Gastrocnemius medialis (tissue), 4 donors: ENCODE results near the gene EIF2S2. TPM values are rescaled to one million over a fixed set of nuclear protein-coding genes. Genes with fewer than 3 reads are reported as not detected.

ENCODE experiments used
- ATAC-seq, 2 donors: fragments of 150-250 bp; one replicate each; pipeline ENCODE4 v1.9.1; 2016
- DNase-seq, 2 donors: peaks; one replicate each; pipeline ENCODE4 v3.0.0-alpha.2; 2019
- H3K27ac ChIP-seq, 4 donors: fragments of 200-600 bp; sonication (generic); 1 replicate in 1 of 4; 2 replicates in 3 of 4; pipeline ENCODE4 v1.5.1; 2016 to 2018; ENCODE audit warnings: mild to moderate bottlenecking in 2 of 4, moderate library complexity in 1 of 4
- H3K27me3 ChIP-seq, 3 donors: fragments of 200-600 bp; sonication (generic) in 2 of 3; 1 replicate in 1 of 3; 2 replicates in 2 of 3; pipeline versions ENCODE4 v1.5.1 to v1.6.0; 2016 to 2019; ENCODE audit warnings: mild to moderate bottlenecking in 1 of 3, moderate library complexity in 1 of 3
- H3K36me3 ChIP-seq, 2 donors: fragments of 200-600 bp; sonication (generic) in 1 of 2; one replicate each; pipeline ENCODE4 v1.5.1; 2017 to 2018
- H3K4me1 ChIP-seq, 2 donors: fragments of 200-600 bp; sonication (generic) in 1 of 2; one replicate each; pipeline ENCODE4 v1.5.1; 2016 to 2017; ENCODE audit warnings: mild to moderate bottlenecking in 2 of 2
- H3K4me3 ChIP-seq, 4 donors: fragments of 200-600 bp; sonication (generic) in 3 of 4; 1 replicate in 1 of 4; 2 replicates in 3 of 4; pipeline ENCODE4 v1.5.1; 2016 to 2019; ENCODE audit warnings: mild to moderate bottlenecking in 2 of 4
- H3K9me3 ChIP-seq, 3 donors: fragments of 200-600 bp; sonication (generic) in 2 of 3; 1 replicate in 1 of 3; 2 replicates in 2 of 3; pipeline ENCODE4 v1.5.1; 2016 to 2019
- CTCF ChIP-seq, 5 experiments: fragments of 450-650 bp in 3 of 5; fragments of 200-600 bp in 2 of 5; sonication (generic) in 2 of 5; IDR thresholded peaks in 4 of 5; conservative IDR thresholded peaks in 1 of 5; 1 replicate in 4 of 5; 2 replicates in 1 of 5; pipeline ENCODE4 v1.5.1; 2016 to 2019; ENCODE audit warnings: antibody characterized with exemption in 5 of 5, mild to moderate bottlenecking in 3 of 5, moderate library complexity in 3 of 5
- POLR2A ChIP-seq, 2 donors: fragments of 450-650 bp; IDR thresholded peaks; one replicate each; pipeline ENCODE4 v1.6.1; 2017; ENCODE audit warnings: antibody characterized with exemption in 2 of 2, mild to moderate bottlenecking in 2 of 2, moderate library complexity in 2 of 2
- in situ Hi-C, 4 donors: fragments of 200-750 bp; cut with MboI; loops; one replicate each; pipeline versions ENCODE4 v1.15.0 to v1.8.0; 2017; ENCODE audit warnings: low sequenced_read_pairs in 4 of 4
- intact Hi-C: fragments of 100-400 bp; cut with DNase I; formaldehyde crosslinking; loops from one replicate; pipeline ENCODE4 v1.15.1; 2023; ENCODE audit warnings: low total_unique reads
- total RNA-seq, 4 donors: library from RNA; depleted of rRNA; stranded (reverse); fragments of >200 nt; gene quantifications; one replicate each; pipeline versions ENCODE4 v1.1.0 to v1.2.3, GENCODE V29; 2016

EIF2S2 gene
- total RNA-seq, 4 donors from 2014 or later: 79.0 to 85.2 (median 83.9) TPM

- no peak overlapping the region for H3K4me3 ChIP-seq
- peaks cover 0 to 22% of the 10 kb centered on the region in 2 donors for H3K4me1 ChIP-seq
- ATAC-seq: no peak
- no peak for DNase-seq
- in situ Hi-C loops: loop anchor here (10.0 to 25.0 kb wide), 3 partner anchors 117 to 127 kb away; no protein-coding TSS in a partner anchor
- H3K27me3 ChIP-seq: no peaks in the 10 kb centered on the region
- no peaks in the 10 kb centered on the region for H3K36me3 ChIP-seq
- H3K9me3 ChIP-seq: no peaks in the 10 kb centered on the region
- intact Hi-C loops: no loop called here
- TF ChIP-seq POLR2A (IDR thresholded peaks at IDR 0.05) (no peak), CTCF (IDR thresholded peaks at IDR 0.05 in 4 of 5, conservative IDR thresholded peaks at IDR 0.05 in 1 of 5) (no peak)
- no peak overlapping the region for H3K27ac ChIP-seq
These were observed 50.3 kb downstream of the EIF2S2 start for GRCh38 chr20:34061695-34062094.

GRCh38 chr20:34060970-34061369 lies 51.1 kb downstream of the EIF2S2 start:
- H3K27ac ChIP-seq: no peak overlapping the region
- no peaks in the 10 kb centered on the region for H3K9me3 ChIP-seq
- no peaks in the 10 kb centered on the region for H3K27me3 ChIP-seq
- peaks cover 0 to 22% of the 10 kb centered on the region in 2 donors for H3K4me1 ChIP-seq
- no peak for DNase-seq
- in situ Hi-C loops (loop anchor here (10.0 to 25.0 kb wide), 3 partner anchors 116 to 126 kb away; no protein-coding TSS in a partner anchor), intact Hi-C loops (no loop called here)
- H3K4me3 ChIP-seq: no peak overlapping the region
- TF ChIP-seq CTCF (IDR thresholded peaks at IDR 0.05 in 4 of 5, conservative IDR thresholded peaks at IDR 0.05 in 1 of 5): no peak
- TF ChIP-seq POLR2A (IDR thresholded peaks at IDR 0.05): no peak
- ATAC-seq: no peak
- H3K36me3 ChIP-seq: no peaks in the 10 kb centered on the region

- no peak for DNase-seq
- no peak for ATAC-seq
- Histone ChIP-seq H3K9me3 (no peaks in the 10 kb centered on the region), H3K27ac (no peak overlapping the region), H3K4me3 (no peak overlapping the region), H3K4me1 (peaks cover 4 to 6% of the 10 kb centered on the region in 2 donors), H3K27me3 (no peaks in the 10 kb centered on the region), H3K36me3 (no peaks in the 10 kb centered on the region)
- TF ChIP-seq CTCF (IDR thresholded peaks at IDR 0.05 in 4 of 5, conservative IDR thresholded peaks at IDR 0.05 in 1 of 5): no peak
- in situ Hi-C loops: loop anchor here in 1 of 4 donors (25.0 kb wide), 1 partner anchor 122 kb away; no protein-coding TSS in a partner anchor
- intact Hi-C loops: no loop called here
These were observed 53.2 kb downstream of the EIF2S2 start for GRCh38 chr20:34058831-34059230.

- Histone ChIP-seq H3K36me3 (no peaks in the 10 kb centered on the region), H3K4me1 (peaks cover 16 to 28% of the 10 kb centered on the region in 2 donors), H3K27me3 (no peaks in the 10 kb centered on the region), H3K27ac (no peak overlapping the region), H3K4me3 (no peak overlapping the region), H3K9me3 (no peaks in the 10 kb centered on the region)
- no peak for TF ChIP-seq CTCF (IDR thresholded peaks at IDR 0.05 in 4 of 5, conservative IDR thresholded peaks at IDR 0.05 in 1 of 5)
- no peak for TF ChIP-seq POLR2A (IDR thresholded peaks at IDR 0.05)
- in situ Hi-C loops (loop anchor here in 1 of 4 donors (25.0 kb wide), 1 partner anchor 118 kb away; no protein-coding TSS in a partner anchor), intact Hi-C loops (no loop called here)
- DNase-seq (no peak), ATAC-seq (no peak)
These were observed 56.8 kb downstream of the EIF2S2 start for GRCh38 chr20:34055290-34055689.

GRCh38 chr20:34052414-34052813 lies 59.6 kb downstream of the EIF2S2 start:
- Histone ChIP-seq H3K9me3 (no peaks in the 10 kb centered on the region), H3K27ac (no peak overlapping the region), H3K36me3 (no peaks in the 10 kb centered on the region), H3K4me3 (no peak overlapping the region), H3K27me3 (no peaks in the 10 kb centered on the region), H3K4me1 (peaks cover 24 to 45% of the 10 kb centered on the region in 2 donors)
- no peak for DNase-seq
- in situ Hi-C loops (loop anchor here in 1 of 4 donors (25.0 kb wide), 1 partner anchor 115 kb away; no protein-coding TSS in a partner anchor), intact Hi-C loops (no loop called here)
- no peak for TF ChIP-seq POLR2A (IDR thresholded peaks at IDR 0.05)
- TF ChIP-seq CTCF (IDR thresholded peaks at IDR 0.05 in 4 of 5, conservative IDR thresholded peaks at IDR 0.05 in 1 of 5): no peak
- ATAC-seq: no peak
